HG02870 (cell line): ENCODE data around the gene DYNLRB2.

Experiments used
- ATAC-seq: cut with Tn5 transposase; IDR thresholded peaks from one replicate; pipeline ENCODE4 v1.9.1; 2021; ENCODE audit warnings: mild to moderate bottlenecking, moderate library complexity; ENCODE audit not compliant: unreplicated experiment

DYNLRB2 gene

DNA sequence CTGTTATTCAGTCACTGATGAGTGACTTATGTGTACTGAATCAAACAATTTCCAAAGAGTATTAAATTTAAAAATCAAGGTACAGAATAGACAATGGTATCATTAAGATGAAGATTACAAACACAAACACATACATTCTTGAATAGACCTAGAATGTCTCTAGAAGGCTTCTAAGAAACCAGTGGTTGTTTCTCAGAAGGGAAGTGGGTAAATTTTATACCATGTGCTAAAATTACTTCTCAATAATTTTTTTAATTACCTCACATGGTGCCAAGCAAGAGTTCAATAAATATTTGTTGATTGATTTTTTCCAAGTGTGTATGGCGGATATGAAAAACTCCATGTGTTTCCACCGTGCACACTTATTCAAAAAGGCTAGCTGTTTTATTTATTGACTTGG, 6.4 kb downstream of the DYNLRB2 start:
- no peak for ATAC-seq

DNA sequence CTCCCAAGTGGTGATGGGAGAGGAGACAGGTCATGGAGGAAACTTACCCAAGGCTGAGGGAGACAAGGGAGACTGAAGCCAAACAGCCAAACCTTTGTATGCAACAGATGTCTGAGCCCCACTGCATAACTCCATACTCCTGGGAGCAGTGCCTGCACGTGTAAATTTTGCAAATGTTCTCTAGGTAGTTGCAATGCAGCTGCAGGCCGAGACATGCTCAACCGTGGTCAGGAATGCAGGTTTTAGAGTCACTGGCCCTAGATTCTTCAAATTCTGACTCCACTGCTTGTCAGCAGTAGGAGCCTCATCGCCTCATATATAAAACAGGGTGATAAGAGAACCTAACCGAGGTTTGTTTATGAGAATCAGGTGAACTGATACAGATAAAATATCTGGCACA, 11.5 kb downstream of the DYNLRB2 start:
- ATAC-seq, result no peak

DNA sequence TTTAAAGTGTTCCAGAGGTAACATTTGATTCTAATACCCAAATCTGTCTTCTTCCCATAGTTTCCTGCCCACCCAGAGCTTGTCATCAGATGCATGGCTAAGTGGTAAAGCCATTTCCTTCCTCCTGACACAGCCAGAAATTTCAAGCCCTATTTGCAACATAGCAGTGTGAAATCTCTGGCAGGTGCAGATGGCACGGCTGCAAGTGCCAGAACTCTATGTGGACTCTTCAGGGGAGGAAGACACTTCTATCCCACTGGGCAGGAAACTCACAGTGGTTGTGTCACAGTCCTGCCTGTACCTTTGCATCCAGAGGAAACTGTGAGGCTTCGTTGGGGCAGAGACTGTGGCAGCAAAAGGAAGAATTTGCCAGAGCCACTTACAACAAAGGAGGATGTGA, 13.2 kb downstream of the DYNLRB2 start:
- ATAC-seq, result no peak

DNA sequence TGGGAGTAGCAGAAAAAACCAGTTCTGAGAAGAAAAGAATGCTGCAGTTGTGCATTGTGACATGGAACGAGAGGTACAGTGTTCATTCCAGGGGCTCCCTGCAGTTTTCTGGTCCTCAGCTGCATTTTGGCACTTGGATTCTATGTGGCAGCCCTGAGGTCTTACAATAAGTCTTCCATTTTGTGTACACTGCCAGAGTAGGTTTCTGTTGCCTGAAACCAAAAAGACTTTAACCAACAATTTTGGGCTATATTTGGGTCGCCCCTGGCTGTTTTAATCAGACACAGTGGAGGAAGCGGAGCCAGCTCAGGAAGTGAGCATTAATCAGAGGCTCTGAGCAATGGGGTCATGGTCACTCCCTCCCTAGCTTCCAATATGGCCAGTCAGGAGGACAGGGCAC, 15.7 kb downstream of the DYNLRB2 start:
- ATAC-seq, result no peak

DNA sequence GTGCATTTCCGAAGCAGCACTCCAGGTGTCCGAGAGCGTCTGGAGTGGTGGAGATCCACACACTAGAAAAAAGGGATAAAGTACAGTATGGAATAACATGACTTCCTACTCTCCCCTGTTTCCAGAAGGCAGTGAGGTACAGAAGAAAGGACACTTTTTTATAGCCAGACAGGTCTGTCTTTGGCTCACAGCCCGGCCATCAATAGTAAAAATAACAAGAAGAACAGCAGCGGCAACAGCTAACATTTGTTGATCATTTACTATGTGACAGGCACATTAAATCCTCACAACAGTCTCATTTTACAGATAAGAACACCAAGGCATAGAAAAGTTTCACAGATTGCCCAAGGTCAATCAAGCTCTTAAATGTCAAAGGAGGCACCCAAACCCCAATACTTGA, 16.2 kb downstream of the DYNLRB2 start:
- ATAC-seq, result no peak

DNA sequence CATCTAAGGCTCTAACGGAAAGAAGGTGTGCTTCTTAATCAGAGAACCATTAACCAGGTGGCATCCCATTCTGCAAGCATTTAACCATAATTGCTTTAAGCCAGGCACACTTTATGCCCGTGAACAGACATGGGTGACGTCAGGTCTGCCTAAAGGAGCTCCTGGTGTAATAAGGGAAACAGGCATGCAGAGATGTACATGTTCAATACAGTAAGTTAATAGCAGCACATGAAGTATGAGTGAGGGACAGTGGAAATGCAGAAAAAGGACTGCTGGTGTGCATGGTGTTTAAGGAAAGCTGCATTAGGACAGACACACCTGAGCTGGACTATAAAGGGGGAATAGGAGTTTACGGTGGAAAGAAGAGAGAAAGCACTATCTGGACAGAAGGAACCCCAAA, 18.6 kb downstream of the DYNLRB2 start:
- no peak for ATAC-seq

DNA sequence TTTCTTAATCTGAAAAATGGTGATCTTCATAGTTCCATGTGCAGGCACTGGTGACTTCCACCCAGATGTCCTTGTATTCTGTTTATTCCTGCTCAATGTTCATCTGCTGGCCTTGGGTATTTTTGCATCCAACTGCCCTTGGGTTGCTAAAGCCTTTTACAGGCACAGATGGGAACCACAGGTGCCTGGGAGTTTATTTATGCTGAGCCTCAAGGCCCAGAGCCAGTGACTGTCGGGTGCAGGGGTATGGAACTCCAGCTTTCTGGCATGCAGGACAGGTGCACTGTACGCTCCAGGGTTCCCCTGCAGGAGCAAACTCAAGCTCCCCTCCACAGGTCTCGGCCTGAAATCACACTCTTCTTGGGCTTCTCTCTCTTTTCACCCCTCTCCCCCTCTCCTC, 22.3 kb downstream of the DYNLRB2 start:
- no peak for ATAC-seq

DNA sequence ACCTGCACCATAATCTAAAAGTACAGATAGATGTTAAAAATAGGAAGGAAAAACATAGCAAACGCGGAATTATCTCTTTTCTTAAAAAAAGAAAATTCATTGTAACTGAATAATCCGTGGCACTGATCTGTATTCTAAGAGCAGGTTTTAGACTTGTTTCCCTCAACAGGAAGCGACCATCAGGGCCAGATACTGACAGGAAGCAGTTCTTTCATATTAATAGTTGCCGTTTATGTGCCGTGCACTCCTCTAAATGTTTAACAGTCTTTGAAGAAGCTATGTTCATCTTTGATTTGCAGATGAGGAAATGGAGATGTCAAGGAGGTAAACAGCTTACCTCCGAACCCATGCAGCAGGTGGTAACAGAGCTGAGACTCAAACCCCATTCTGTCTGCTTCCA, 23.6 kb downstream of the DYNLRB2 start:
- no peak for ATAC-seq

DNA sequence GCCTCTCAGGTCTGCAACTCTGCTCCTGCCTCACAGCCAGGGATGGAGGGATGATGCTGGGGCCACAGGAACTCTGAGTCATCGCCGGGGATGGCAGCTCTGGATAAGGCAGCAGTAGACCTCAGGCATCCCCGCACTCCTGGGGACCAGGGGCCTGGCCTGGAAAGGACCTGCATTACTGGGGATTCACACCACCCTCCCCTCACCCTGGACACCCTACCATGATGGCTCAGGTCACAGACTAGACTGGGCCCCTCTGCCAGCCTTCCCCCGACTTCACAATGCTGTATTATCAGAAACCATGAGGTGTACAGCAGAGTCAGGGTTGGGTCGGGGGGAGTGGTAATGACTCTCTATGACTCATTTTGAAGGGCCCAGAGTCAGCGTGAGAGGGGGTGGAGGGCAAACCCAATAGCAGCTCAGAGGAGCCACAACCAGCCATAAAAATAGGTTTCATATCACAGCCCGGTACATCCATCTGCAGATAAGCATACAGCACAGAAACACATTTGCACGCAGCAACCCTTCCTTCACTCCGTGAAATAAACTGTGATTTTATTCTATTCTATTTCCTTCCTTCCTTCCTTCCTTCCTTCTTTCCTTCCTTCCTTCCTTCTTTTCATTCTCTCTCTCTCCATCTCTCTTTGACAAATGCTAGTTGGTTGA, 28.8 kb downstream of the DYNLRB2 start:
- peak; percentile 66 for ATAC-seq

DNA sequence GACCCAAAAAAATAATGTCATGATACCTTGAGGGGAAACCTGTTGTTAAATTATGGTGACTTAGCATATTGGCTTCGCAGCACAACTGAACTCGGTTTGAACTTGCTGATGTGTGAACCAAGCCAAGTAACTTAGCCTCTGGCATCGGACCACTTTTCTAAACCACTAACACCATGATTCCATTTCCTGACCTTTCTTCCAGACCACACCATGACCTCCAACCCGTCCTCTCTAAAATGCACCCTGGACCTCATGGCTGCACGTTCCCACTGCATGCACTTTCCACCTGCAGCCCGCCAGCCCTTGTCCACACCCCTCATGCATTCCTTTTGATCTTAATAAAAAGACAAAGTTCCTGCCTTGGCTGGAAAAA, 29.3 kb downstream of the DYNLRB2 start:
- ATAC-seq, result no peak

DNA sequence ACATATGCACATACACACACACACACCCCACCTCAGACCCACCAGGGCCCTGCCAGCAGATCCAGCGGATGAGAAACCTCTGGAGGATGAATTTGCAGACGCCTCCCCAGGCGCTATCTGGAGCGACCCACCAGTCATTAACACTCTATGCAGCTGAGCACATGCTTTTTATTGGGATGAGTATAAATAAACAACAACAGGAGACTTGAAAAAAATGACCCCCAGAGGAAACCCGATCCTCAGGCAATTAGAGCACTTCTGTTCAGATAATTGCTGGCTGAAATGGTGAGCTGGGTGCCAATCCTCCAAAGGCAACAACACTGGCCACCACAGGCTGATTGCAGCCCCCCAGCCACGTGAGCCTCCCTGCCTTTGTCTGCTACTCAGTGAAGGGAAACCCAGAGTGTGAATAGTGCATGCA, 32.9 kb downstream of the DYNLRB2 start:
- ATAC-seq, result no peak

DNA sequence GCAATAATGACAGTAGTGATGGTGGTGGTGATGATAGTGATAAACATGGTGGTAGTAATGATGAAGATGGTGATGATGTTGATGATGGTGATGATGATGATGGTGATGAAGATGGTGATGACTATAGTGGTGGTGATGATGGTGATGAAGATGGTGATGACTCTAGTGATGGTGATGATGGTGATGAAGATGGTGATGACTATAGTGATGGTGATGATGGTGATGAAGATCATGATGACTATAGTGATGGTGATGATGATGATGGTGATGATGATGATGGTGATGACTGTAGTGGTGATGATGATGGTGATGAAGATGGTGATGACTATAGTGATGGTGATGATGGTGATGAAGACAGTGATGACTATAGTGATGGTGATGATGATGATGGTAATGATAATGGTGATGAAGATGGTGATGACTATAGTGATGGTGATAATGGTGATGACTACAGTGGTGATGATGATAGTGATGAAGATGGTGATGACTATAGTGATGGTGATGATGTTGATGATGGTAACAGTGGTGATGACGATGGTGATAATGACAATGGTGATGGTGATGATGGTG, 35.6 kb downstream of the DYNLRB2 start:
- ATAC-seq, result no peak

DNA sequence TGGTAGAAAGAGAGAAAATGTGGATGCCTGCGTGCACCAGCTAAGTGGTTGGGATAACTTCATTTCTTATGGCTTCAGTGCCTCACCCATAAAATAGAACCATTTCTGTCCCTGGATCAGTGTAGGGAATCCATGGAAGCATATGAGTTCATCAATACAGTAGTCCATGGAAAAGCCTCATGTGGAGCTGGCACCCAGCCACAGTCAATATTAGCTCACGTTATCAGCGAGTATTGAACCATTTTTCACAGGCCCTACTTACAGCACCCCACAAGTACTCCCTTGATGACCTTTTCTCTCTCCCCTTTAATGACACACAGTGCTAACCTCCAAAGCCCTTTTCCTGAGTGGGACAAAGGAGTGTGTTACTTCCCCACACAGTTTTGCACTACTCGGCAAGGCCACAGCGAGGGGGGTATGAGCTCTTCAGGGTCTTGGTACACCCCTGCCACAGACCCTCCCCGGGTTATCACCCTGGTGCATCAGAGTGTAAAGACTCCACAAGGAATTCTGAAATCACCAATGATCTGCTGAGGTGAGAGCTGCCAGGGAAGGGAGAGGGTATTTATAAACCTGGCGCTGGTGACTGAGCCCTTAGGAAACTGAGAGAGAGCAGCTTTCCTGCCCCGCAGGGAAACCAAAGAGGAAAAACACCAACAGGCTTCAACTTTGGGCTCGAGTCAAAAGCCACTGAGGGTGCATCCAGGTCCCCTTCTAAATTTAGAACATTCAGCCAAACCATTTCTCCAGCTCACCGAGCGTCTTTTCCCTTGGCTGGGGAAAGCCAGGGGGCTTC, 36.9 kb downstream of the DYNLRB2 start:
- ATAC-seq, result no peak

DNA sequence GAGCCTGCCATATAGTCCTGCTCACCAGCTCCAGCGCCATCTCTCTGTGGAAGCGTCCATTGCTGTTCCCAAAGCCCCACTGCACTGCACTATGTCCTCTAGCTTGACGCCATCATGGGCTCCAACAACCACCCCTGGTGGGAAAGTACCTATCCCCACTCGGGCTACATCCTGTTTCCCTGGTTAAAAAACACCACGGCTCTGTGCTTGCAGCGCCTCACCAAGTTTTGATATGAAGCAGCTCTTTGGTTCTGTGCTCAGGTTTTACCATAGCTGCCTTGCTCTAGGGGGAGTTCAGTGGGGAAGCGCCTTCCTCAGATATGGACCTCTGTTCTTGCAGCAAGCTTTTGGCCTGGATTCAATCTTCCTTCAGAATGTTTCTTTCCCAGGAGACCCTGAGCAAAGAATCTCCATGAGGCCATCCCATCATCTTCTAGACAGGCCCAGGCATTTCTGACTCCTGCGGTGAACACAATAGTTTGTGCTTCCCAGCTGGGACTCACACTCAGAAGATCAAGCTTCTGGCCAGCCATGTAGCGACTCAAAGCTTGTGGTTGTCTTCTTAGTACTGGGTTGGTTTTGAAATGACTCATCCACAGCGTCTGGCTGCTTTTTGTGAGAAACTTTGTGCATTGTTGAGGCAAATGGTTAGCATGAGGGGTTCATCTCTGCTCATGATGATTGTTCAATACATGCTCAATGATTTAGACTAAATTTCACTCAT, 39.5 kb downstream of the DYNLRB2 start:
- peak; percentile 85 for ATAC-seq

DNA sequence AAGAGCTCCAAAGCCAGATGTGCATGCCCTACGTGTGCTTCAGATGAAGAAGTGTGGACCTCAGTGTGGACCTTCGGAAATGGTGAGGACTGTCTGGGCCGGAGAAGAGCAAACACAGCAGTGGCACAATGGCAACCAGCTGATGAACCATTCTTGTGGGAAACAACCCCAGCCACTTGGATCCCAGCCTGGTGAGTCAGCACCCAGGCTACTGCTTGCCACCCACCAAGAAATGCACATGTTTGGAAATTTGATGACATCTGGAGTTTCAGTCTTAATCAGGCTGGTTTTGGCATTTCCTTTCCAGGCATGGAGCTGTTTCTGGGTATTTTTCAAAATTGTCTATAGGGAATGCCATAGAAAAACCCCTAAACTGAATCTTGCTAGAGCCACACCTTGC, 42.7 kb downstream of the DYNLRB2 start:
- no peak for ATAC-seq

DNA sequence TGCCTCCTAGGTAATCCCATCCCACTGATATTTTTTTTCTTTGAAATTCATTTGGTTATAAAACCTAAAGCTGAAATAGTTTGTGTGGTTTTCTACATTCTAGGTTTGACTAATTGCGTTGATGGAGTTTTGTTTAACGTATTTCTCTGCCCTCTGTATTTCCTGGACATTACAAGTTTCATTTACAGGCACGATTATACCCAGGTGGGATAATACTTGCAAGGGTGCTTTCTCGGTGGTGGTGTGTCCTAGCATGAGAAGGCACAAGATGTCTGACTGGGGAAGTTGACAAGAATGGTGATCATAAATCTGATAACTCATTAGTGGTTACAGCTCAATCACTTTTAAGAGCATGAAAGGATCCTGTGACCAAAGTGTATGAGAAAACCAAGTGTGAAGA, 45.0 kb downstream of the DYNLRB2 start:
- peak; percentile 60 for ATAC-seq

DNA sequence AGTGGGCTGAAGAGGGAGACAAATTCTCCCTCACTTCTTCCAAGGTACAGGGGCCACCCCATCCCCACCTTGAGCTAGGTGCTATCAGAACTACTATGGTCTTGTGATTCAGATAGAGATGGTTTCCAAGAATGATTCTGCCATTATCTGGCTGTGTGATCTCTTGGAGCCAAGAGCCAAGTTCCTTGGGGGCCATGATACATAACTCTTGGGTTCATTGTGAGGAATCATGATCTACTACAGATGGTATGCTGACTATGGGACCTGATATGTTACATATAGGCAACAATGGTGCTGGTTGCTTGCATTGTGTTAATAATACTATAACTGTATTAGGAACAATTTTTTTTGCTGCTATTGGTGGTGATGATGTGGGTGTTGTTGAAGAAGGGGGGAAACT, 45.7 kb downstream of the DYNLRB2 start:
- ATAC-seq, result no peak

DNA sequence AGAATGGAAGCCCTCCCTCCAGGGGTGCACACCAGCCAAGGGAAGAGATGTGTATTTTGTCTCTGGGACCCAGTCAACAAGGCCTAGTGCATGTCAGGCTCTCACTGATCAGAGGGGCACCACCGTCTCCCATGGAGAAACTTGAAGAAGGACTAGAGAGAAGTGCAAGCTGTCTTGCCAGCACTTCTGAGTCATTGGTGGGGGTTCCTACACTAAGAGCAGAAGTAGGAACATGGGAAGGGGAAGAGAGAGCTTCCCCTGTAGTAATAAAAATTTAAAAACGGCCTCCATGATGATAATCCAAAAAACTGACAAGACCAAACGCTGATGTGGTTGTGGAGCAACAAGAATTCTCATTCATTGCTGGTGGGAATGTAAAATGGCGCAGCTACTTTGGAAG, 46.3 kb downstream of the DYNLRB2 start:
- ATAC-seq, result no peak

DNA sequence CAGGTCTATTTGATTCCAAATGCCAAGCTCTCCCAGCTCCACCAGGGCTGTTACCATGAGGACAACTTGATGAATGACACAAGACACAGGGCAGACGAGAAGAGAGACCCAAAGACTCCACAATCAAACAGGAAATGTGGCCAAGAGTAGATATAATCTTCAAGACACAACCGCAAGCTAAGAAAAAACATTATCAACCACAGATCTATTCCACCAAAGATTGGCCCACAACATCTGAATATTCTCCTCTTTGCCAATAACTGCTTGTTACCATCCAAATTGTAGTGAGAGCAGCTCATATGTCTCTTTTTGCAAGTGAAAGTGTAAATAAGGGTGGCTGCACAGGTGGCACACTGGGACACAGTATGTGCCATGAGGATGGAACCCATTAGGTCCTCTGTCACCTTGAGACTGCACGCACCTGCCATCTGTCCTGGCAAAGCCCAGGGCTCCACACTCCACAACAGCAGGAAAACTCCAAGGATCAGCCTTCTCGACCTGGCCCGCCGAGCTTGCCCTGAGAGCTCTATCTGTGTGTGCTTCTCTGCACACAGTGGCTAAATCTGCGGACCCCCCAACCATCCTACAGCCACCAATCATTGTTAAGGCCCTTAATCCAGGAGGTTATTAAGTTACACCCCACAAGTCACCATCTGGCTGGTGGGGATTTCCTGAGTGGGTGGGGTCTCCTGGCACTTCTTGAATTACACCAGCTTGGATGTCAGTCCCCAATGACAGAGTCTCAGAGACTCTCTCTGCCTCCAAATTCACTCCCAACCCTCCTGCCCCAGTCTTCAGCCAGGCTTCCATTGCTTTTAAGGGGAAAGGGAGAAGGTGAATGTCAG, 50.5 kb downstream of the DYNLRB2 start:
- ATAC-seq, result no peak

DNA sequence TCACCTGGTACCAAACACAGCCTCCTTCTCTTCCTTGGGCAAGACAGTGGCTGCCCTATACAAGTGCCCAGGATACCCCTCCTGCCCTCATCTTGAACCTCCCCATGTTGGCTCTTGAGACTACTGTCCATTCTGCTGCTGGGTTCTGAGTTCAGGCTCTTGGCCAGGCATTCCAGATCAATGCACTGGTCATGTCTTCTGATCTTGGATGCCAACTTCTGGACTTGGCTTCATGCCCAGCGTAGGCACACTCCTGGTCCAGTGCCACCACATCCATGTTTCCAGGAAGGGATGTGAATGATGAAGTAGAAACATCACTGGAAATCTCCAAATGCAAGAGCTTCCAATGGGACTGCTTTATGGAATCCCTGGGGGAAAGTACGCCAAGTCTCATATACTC, 51.5 kb downstream of the DYNLRB2 start:
- ATAC-seq, result no peak

DNA sequence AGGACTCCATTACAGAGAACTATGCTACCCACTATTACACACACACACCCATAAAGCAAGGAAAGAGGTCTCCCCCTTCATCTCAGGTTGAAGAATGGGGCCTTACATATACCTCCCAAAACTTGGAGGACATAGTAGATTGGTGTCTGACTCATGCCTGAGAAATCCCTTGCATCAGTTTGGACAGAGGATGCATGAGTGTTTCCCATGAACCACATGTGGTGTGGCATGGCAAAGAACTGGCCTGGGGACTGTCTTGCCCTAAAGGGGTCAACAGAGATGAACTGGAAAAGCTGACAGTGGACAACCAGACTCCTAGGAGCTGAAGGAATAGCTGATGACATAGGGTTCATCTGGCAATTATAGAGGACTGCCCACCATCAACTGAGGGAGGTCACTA, 54.0 kb downstream of the DYNLRB2 start:
- no peak for ATAC-seq
